Measurements from ENCODE around the gene NOM1. TPM values are rescaled to one million over a fixed set of nuclear protein-coding genes. Genes with fewer than 3 reads are reported as not detected.

Gene NOM1
- total RNA-seq, 1 donor from 2014 or later, result 28.2 TPM

DNA sequence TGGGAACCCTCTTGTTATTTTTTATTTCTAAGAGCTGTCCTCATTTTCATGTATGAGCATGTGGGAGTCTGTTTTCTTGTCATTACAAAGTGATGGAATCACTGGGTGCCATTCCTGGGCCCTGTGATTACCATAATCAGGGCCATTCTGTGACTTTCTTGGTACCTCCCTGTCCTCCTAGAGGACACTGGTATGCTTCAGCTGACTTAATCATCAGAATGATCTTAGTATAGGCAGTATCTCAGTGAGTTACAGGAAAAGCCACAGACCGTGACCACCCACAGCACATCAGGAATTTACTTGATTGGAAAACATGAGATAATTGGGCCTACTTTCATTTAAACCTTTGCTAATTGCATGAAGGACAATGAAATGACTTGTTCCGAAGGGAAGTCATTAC lies 7.2 kb downstream of the NOM1 start:
- no peak overlapping the region for H3K27ac Mint-ChIP-seq (ENCODE audit: unreplicated experiment)
- H3K4me1 Mint-ChIP-seq, result peaks cover 8% of the 10 kb centered on the region
- DNase-seq (ENCODE audit: low read depth, low spot score), result no peak
- no peaks in the 10 kb centered on the region for H3K27me3 Mint-ChIP-seq (ENCODE audit: low read depth)
- no peak overlapping the region for H3K4me3 Mint-ChIP-seq
- H3K36me3 Mint-ChIP-seq (ENCODE audit: low read depth), result peaks cover 22% of the 10 kb centered on the region
- TF ChIP-seq, protein P1, sequence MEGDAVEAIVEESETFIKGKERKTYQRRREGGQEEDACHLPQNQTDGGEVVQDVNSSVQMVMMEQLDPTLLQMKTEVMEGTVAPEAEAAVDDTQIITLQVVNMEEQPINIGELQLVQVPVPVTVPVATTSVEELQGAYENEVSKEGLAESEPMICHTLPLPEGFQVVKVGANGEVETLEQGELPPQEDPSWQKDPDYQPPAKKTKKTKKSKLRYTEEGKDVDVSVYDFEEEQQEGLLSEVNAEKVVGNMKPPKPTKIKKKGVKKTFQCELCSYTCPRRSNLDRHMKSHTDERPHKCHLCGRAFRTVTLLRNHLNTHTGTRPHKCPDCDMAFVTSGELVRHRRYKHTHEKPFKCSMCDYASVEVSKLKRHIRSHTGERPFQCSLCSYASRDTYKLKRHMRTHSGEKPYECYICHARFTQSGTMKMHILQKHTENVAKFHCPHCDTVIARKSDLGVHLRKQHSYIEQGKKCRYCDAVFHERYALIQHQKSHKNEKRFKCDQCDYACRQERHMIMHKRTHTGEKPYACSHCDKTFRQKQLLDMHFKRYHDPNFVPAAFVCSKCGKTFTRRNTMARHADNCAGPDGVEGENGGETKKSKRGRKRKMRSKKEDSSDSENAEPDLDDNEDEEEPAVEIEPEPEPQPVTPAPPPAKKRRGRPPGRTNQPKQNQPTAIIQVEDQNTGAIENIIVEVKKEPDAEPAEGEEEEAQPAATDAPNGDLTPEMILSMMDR (conservative IDR thresholded peaks at IDR 0.05), result no peak
- no peaks in the 10 kb centered on the region for H3K9me3 Mint-ChIP-seq

DNA sequence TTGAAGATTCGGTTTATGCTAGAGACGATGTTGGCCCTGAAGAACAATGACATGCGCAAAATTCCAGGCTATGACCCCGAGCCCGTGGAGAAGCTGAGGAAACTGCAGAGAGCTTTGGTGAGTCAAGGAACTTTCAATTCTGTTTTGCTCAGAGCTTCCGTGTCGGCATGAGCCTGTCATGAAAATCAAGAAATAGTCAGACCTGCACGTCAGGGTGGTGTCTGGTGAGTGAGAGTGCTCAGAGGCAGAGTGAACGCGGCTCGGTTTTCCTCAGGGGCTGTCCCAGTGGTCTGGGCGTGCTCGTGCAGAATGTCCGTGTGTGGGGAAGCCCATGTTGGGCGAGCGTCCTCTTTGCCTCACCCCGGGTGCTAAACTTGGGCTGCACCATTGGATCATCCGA lies 12.6 kb downstream of the NOM1 start:
- Mint-ChIP-seq H3K36me3 (ENCODE audit: low read depth) (peaks cover 25% of the 10 kb centered on the region), H3K4me1 (no peaks in the 10 kb centered on the region)
- TF ChIP-seq, protein P1 (conservative IDR thresholded peaks at IDR 0.05), result no peak

GRCh38 chr7:156962897-156963296 lies 13.4 kb downstream of the NOM1 start:
- Mint-ChIP-seq H3K27ac (ENCODE audit: unreplicated experiment) (no peak overlapping the region), H3K36me3 (ENCODE audit: low read depth) (peaks cover 25% of the 10 kb centered on the region), H3K9me3 (no peaks in the 10 kb centered on the region), H3K27me3 (ENCODE audit: low read depth) (no peaks in the 10 kb centered on the region), H3K4me1 (no peaks in the 10 kb centered on the region), H3K4me3 (no peak overlapping the region)
- no peak for DNase-seq (ENCODE audit: low read depth, low spot score)
- TF ChIP-seq, protein P1 (conservative IDR thresholded peaks at IDR 0.05), result no peak

More for the DNA sequence above, 12.6 kb downstream of the NOM1 start:
- Mint-ChIP-seq H3K27ac (ENCODE audit: unreplicated experiment) (no peak overlapping the region), H3K4me3 (no peak overlapping the region), H3K27me3 (ENCODE audit: low read depth) (no peaks in the 10 kb centered on the region), H3K9me3 (no peaks in the 10 kb centered on the region)
- no peak for DNase-seq (ENCODE audit: low read depth, low spot score)

DNA sequence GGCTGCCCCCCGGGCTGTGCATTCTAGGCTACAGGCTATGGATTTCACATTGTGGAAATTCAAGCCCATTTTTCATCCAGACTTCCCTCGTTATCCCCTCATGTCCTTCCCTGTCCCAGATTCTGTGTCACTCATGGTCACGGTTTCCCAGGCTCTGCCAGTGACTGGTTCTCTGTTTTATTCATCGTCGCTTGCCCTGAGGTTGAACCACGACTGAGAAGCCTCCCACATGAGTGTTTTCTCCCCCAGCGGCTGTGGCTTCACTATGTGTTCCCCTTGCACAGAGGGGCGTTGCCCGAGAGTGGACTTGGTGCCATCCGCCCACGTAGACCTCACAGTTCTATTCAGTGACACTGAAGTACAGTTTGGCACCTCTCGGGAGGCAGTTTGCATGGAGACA lies 14.0 kb downstream of the NOM1 start:
- Mint-ChIP-seq H3K27ac (ENCODE audit: unreplicated experiment) (no peak overlapping the region), H3K36me3 (ENCODE audit: low read depth) (peaks cover 25% of the 10 kb centered on the region), H3K4me1 (no peaks in the 10 kb centered on the region), H3K4me3 (no peak overlapping the region), H3K27me3 (ENCODE audit: low read depth) (no peaks in the 10 kb centered on the region), H3K9me3 (no peaks in the 10 kb centered on the region)
- no peak for DNase-seq (ENCODE audit: low read depth, low spot score)
- TF ChIP-seq, protein P1 (conservative IDR thresholded peaks at IDR 0.05), result no peak

- H3K36me3 Mint-ChIP-seq (ENCODE audit: low read depth), result peaks cover 23% of the 10 kb centered on the region
These were observed 15.5 kb downstream of the NOM1 start for GRCh38 chr7:156964971-156965370.

More at GRCh38 chr7:156964971-156965370, 15.5 kb downstream of the NOM1 start:
- DNase-seq (ENCODE audit: low read depth, low spot score), result no peak
- Mint-ChIP-seq H3K4me1 (no peaks in the 10 kb centered on the region), H3K9me3 (no peaks in the 10 kb centered on the region), H3K4me3 (no peak overlapping the region), H3K27ac (ENCODE audit: unreplicated experiment) (no peak overlapping the region), H3K27me3 (ENCODE audit: low read depth) (no peaks in the 10 kb centered on the region)
- TF ChIP-seq, protein P1 (conservative IDR thresholded peaks at IDR 0.05), result no peak
